CD4-positive, alpha-beta T cell (primary cell): ENCODE data around the gene MFAP3. TPM values are rescaled to one million over a fixed set of nuclear protein-coding genes. Genes with fewer than 3 reads are reported as not detected.
A peak's percentile ranks its signal among the peaks of the same experiment; 100 is the strongest.

Experiments used
- ATAC-seq: fragments of 200-7000 bp; cut with Tn5 transposase; one replicate; pipeline ENCODE4 v1.10.0; 2022; ENCODE audit warnings: mild to moderate bottlenecking; ENCODE audit not compliant: poor library complexity
- CTCF ChIA-PET: fragments of 350-600 bp; sonication (Branson Sonifier 250); formaldehyde crosslinking; loops from one replicate; lab custom pipeline; 2021; ENCODE audit warnings: antibody characterized with exemption, inconsistent platforms; lab: Charles Lee
- POLR2A ChIA-PET: fragments of 350-600 bp; sonication (Branson Sonifier 250); formaldehyde crosslinking; loops from one replicate; lab custom pipeline; 2021; ENCODE audit warnings: antibody characterized with exemption, inconsistent platforms; lab: Charles Lee
- DNase-seq, 14 experiments: peaks; one replicate each; pipeline ENCODE4 v3.0.0-alpha.2; 2013 to 2020; ENCODE audit warnings: mixed read lengths in 2 of 14
- H3K27ac ChIP-seq, 2 donors: one replicate each; pipeline versions ENCODE4 v1.5.1 to v1.7.0; 2013; ENCODE audit warnings: low read length in 2 of 2, low read depth in 1 of 2, mild to moderate bottlenecking in 1 of 2
- H3K27me3 ChIP-seq, 2 experiments: 1 replicate in 1 of 2; 2 replicates in 1 of 2; pipeline versions ENCODE4 v1.6.1 to v1.7.0; 2013; ENCODE audit warnings: low read length in 2 of 2, control low read depth in 1 of 2, mild to moderate bottlenecking in 1 of 2, moderate library complexity in 1 of 2; ENCODE audit not compliant: insufficient read depth in 2 of 2, control insufficient read depth in 1 of 2
- H3K36me3 ChIP-seq: one replicate; pipeline ENCODE4 v1.6.1; 2013; ENCODE audit warnings: low read length, control low read depth; ENCODE audit not compliant: insufficient read depth
- H3K4me1 ChIP-seq: one replicate; pipeline ENCODE4 v1.6.1; 2013; ENCODE audit warnings: low read length, control low read depth; ENCODE audit not compliant: insufficient read depth
- H3K4me3 ChIP-seq: one replicate; pipeline ENCODE4 v1.5.1; 2013; ENCODE audit warnings: mild to moderate bottlenecking, low read length, moderate library complexity
- H3K9me3 ChIP-seq, 2 experiments: 1 replicate in 1 of 2; 2 replicates in 1 of 2; pipeline versions ENCODE4 v1.6.1 to v1.7.0; 2013; ENCODE audit warnings: low read length in 2 of 2, mild to moderate bottlenecking in 2 of 2, control low read depth in 1 of 2, moderate library complexity in 1 of 2; ENCODE audit not compliant: control insufficient read depth in 1 of 2, insufficient read depth in 1 of 2
- H3K27ac Mint-ChIP-seq: one replicate; pipeline ENCODE4 v1.8.0; 2020; ENCODE audit warnings: mixed read lengths
- H3K27me3 Mint-ChIP-seq: one replicate; pipeline ENCODE4 v1.8.0; 2021; ENCODE audit warnings: mixed read lengths
- H3K36me3 Mint-ChIP-seq: one replicate; pipeline ENCODE4 v1.8.0; 2021; ENCODE audit warnings: low read depth, mixed read lengths
- H3K4me1 Mint-ChIP-seq: one replicate; pipeline ENCODE4 v1.8.0; 2021; ENCODE audit warnings: low read depth, mixed read lengths
- H3K4me3 Mint-ChIP-seq: one replicate; pipeline ENCODE4 v1.8.0; 2020; ENCODE audit warnings: mild to moderate bottlenecking, mixed read lengths
- H3K9me3 Mint-ChIP-seq: one replicate; pipeline ENCODE4 v1.8.0; 2020; ENCODE audit warnings: mixed read lengths
- CTCF ChIP-seq: fragments of 200-600 bp; IDR thresholded peaks from one replicate; pipeline ENCODE4 v1.8.0; 2022; ENCODE audit warnings: antibody characterized with exemption, mild to moderate bottlenecking
- intact Hi-C, 2 experiments: fragments of 100-400 bp; cut with DNase I in 1 of 2; cut with micrococcal nuclease in 1 of 2; formaldehyde crosslinking; loops; one replicate each; pipeline versions ENCODE4 v1.15.1 to v1.9.0; 2023 to 2025; cut with DNase I, micrococcal nuclease
- polyA plus RNA-seq, 2 donors: library from polyadenylated mRNA; unstranded; fragments of 120-200 nt; gene quantifications; one replicate each; pipeline ENCODE4 v1.2.1, GENCODE V29; 2013
- total RNA-seq, 174 experiments: library from RNA in 2 of 174; stranded (reverse) in 2 of 174; gene quantifications; one replicate each; pipeline ENCODE4 v1.2.3 and lab custom pipeline; 2021 to 2026

MFAP3 gene
- total RNA-seq = 10 to 100 TPM; 14.9 to 17.7 TPM
- 15.1 TPM for polyA plus RNA-seq (2013, experiment 1 of 2)
- 13.0 TPM for polyA plus RNA-seq (2013, experiment 2 of 2)
- 25.1 to 83.3 (median 58.3) reads per million in 172 experiments for total RNA-seq (lab: John Stamatoyannopoulos, UW)

DNA sequence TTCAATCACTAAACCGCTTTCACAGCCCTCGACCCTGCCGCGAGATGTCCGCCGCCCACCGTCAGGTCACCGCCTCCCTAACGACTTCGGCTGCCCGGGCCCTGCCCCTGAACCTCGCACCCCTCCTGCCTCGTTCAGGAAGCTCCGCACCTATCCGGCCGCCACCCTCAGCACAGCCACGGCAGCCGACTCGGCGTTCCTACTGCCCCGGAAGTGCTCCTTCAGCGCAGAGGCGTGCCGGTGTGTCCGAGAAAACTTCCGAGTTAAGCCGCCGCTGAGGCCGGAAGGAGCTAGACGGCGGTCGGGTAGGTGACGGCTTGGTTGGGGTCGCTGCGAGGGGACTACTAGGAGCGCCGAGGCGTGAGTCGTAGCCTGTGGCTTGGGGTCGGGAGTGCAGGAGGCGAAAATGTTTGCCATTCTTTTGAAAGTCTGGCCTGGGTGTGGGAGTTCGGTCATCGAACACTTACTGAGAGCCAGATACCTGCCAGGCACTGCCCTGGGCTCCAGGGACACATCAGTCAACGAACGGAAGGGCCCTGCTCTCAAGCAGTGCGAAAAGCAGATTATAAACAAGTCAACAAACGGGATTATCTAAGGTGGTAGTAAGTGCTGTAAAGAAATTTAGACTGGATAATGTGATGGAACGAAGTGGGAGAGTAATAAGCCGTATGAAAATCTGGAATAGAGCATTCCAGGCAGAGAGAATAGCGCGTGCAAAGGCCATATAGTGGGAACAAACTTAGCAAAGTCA is at the start of gene MFAP3, which contains the start of gene FAM114A2:
TSS of gene MFAP3 (plus strand) at position 261 of the 751 bp plus-strand sequence. CDS start 10,756 bp downstream, outside the sequence.
TSS of gene FAM114A2 (minus strand) at position 204 of the 751 bp plus-strand sequence. CDS start 3,957 bp downstream, outside the sequence.
- no peak for TF ChIP-seq CTCF
- no peaks in the 10 kb centered on the region for H3K27me3 ChIP-seq
- ATAC-seq (peak; percentile 96), DNase-seq (peak; percentile 80 to 94 (median 85))
- peaks cover 31% of the 10 kb centered on the region for H3K36me3 Mint-ChIP-seq
- CTCF ChIA-PET = interaction anchor here (1.0 kb wide), 2 partner anchors 10 to 366 kb away, joined by 3 read pairs; no protein-coding TSS in a partner anchor
- peaks cover 13% of the 10 kb centered on the region for H3K4me1 ChIP-seq
- H3K27me3 Mint-ChIP-seq = no peaks in the 10 kb centered on the region
- peak within 1 kb of the TSS; percentile 69 to 91 for H3K27ac ChIP-seq
- POLR2A ChIA-PET = interaction anchor here (0.6 to 2.2 kb wide), 16 partner anchors 9 to 899 kb away, joined by 3 to 51 read pairs (median 5); partner anchors contain the start of genes GALNT10, GEMIN5 and SAP30L
- peak within 1 kb of the TSS; percentile 98 for H3K27ac Mint-ChIP-seq
- no peaks in the 10 kb centered on the region for H3K9me3 Mint-ChIP-seq
- peaks cover 72% of the 10 kb centered on the region for H3K4me1 Mint-ChIP-seq
- H3K4me3 Mint-ChIP-seq = peak within 1 kb of the TSS; percentile 99
- intact Hi-C loops = loop anchor here in 1 of 2 experiments (2.0 to 5.0 kb wide), 3 partner anchors 148 to 823 kb away; partner anchors contain the start of gene SAP30L
- H3K36me3 ChIP-seq = peaks cover under 1% of the 10 kb centered on the region
- peak within 1 kb of the TSS; percentile 92 for H3K4me3 ChIP-seq
- no peaks in the 10 kb centered on the region for H3K9me3 ChIP-seq

DNA sequence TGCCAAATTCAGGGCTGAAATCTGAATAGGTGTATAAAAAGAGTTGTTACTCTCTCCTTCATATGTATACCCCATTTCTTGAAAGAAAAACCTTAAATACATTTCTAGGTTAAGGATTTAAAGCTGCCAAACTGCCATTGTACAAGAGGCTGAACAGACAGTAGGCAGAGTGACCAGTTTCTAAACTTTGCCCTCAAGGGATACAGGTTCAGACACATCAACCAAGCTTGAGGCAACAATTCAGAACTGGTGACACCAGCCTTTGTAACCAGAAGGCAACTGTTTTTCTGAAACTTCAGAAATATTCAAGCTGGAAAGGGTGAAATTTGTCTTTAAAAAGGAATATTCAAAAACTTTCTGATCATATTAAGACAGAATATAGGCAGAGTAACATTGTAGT is 47.6 kb upstream of the MFAP3 start:
- H3K27ac ChIP-seq = no peak overlapping the region
- H3K27me3 ChIP-seq = no peaks in the 10 kb centered on the region
- Mint-ChIP-seq H3K36me3 (peaks cover 44% of the 10 kb centered on the region), H3K4me3 (no peak overlapping the region), H3K9me3 (no peaks in the 10 kb centered on the region), H3K27me3 (no peaks in the 10 kb centered on the region), H3K4me1 (no peaks in the 10 kb centered on the region), H3K27ac (no peak overlapping the region)
- no peak for TF ChIP-seq CTCF
- intact Hi-C loops = no loop called here
- DNase-seq (no peak), ATAC-seq (no peak)
- no peaks in the 10 kb centered on the region for H3K9me3 ChIP-seq
- H3K4me1 ChIP-seq = no peaks in the 10 kb centered on the region
- ChIA-PET POLR2A (no interaction called here), CTCF (interaction anchor here (0.6 to 1.4 kb wide), 2 partner anchors 11 to 1075 kb away, joined by 3 read pairs; no protein-coding TSS in a partner anchor)
- H3K36me3 ChIP-seq = peaks cover 25% of the 10 kb centered on the region
- H3K4me3 ChIP-seq = no peak overlapping the region

- no peak overlapping the region for H3K4me3 Mint-ChIP-seq
- H3K4me1 ChIP-seq = no peaks in the 10 kb centered on the region
- TF ChIP-seq CTCF = no peak
- DNase-seq (no peak), ATAC-seq (no peak)
- POLR2A ChIA-PET = no interaction called here
- no peaks in the 10 kb centered on the region for H3K27me3 ChIP-seq
- peaks cover 3% of the 10 kb centered on the region for H3K9me3 Mint-ChIP-seq
- CTCF ChIA-PET = no interaction called here
- H3K36me3 ChIP-seq = peaks cover 51% of the 10 kb centered on the region
- H3K4me1 Mint-ChIP-seq = no peaks in the 10 kb centered on the region
- intact Hi-C loops = no loop called here
- H3K27me3 Mint-ChIP-seq = no peaks in the 10 kb centered on the region
- no peak overlapping the region for H3K27ac Mint-ChIP-seq
- H3K36me3 Mint-ChIP-seq = peaks cover 86% of the 10 kb centered on the region
- peaks cover 0 to 3% of the 10 kb centered on the region in 2 experiments for H3K9me3 ChIP-seq
- no peak overlapping the region for H3K4me3 ChIP-seq
- H3K27ac ChIP-seq = no peak overlapping the region
Observed at GRCh38 chr5:153998010-153998409, 40.8 kb upstream of the MFAP3 start.
